Measurements from ENCODE around the gene MGMT. TPM values are rescaled to one million over a fixed set of nuclear protein-coding genes. Genes with fewer than 3 reads are reported as not detected.

The MGMT gene
- total RNA-seq, 1 donor from 2014 or later: 19.4 TPM

GRCh38 chr10:129521161-129522025 lies 54.4 kb downstream of the MGMT start:
- TF ChIP-seq CTCF (IDR thresholded peaks at IDR 0.05): no peak
- no peaks in the 10 kb centered on the region for H3K36me3 ChIP-seq
- H3K27me3 ChIP-seq: no peaks in the 10 kb centered on the region
- H3K4me1 ChIP-seq: no peaks in the 10 kb centered on the region
- ATAC-seq (no peak), DNase-seq (no peak)
- no peak overlapping the region for H3K27ac ChIP-seq
- H3K9me3 ChIP-seq: no peaks in the 10 kb centered on the region
- H3K4me3 ChIP-seq: no peak overlapping the region
- intact Hi-C loops (cut with DNase I): no loop called here

GRCh38 chr10:129522041-129522585 lies 55.1 kb downstream of the MGMT start:
- no peaks in the 10 kb centered on the region for H3K9me3 ChIP-seq
- no peaks in the 10 kb centered on the region for H3K4me1 ChIP-seq
- intact Hi-C loops (cut with DNase I): no loop called here
- H3K4me3 ChIP-seq: no peak overlapping the region
- no peak for TF ChIP-seq CTCF (IDR thresholded peaks at IDR 0.05)
- no peak overlapping the region for H3K27ac ChIP-seq
- no peak for DNase-seq
- H3K27me3 ChIP-seq: no peaks in the 10 kb centered on the region
- no peaks in the 10 kb centered on the region for H3K36me3 ChIP-seq
- no peak for ATAC-seq

- no peak for DNase-seq
- no peaks in the 10 kb centered on the region for H3K4me1 ChIP-seq
- TF ChIP-seq CTCF (IDR thresholded peaks at IDR 0.05): no peak
- no peaks in the 10 kb centered on the region for H3K36me3 ChIP-seq
- no peak overlapping the region for H3K4me3 ChIP-seq
- intact Hi-C loops (cut with DNase I): no loop called here
- no peak for ATAC-seq
- H3K9me3 ChIP-seq: no peaks in the 10 kb centered on the region
- H3K27me3 ChIP-seq: no peaks in the 10 kb centered on the region
- no peak overlapping the region for H3K27ac ChIP-seq
Observed at GRCh38 chr10:129523031-129523722, 56.1 kb downstream of the MGMT start.

GRCh38 chr10:129523723-129524316 lies 56.8 kb downstream of the MGMT start:
- no peak overlapping the region for H3K27ac ChIP-seq
- no peaks in the 10 kb centered on the region for H3K27me3 ChIP-seq
- no peaks in the 10 kb centered on the region for H3K36me3 ChIP-seq
- no peak for ATAC-seq
- no peak overlapping the region for H3K4me3 ChIP-seq
- H3K4me1 ChIP-seq: no peaks in the 10 kb centered on the region
- H3K9me3 ChIP-seq: no peaks in the 10 kb centered on the region
- intact Hi-C loops (cut with DNase I): no loop called here
- TF ChIP-seq CTCF (IDR thresholded peaks at IDR 0.05): no peak
- no peak for DNase-seq

GRCh38 chr10:129524936-129525335 lies 57.9 kb downstream of the MGMT start:
- H3K27ac ChIP-seq: no peak overlapping the region
- no peak for ATAC-seq
- no peak overlapping the region for H3K4me3 ChIP-seq
- no peaks in the 10 kb centered on the region for H3K4me1 ChIP-seq
- H3K27me3 ChIP-seq: no peaks in the 10 kb centered on the region
- H3K9me3 ChIP-seq: no peaks in the 10 kb centered on the region
- intact Hi-C loops (cut with DNase I): no loop called here
- no peak for TF ChIP-seq CTCF (IDR thresholded peaks at IDR 0.05)
- DNase-seq: no peak
- H3K36me3 ChIP-seq: no peaks in the 10 kb centered on the region
